Lower leg skin (tissue), 4 donors: ENCODE data around the gene CDCP1. TPM values are rescaled to one million over a fixed set of nuclear protein-coding genes. Genes with fewer than 3 reads are reported as not detected.

Source experiments
- DNase-seq, 2 donors: peaks; one replicate each; pipeline ENCODE4 v3.0.0-alpha.2; 2019; ENCODE audit warnings: low spot score in 2 of 2
- H3K4me3 ChIP-seq: fragments of 200-600 bp; sonication (generic); 2 replicates; pipeline ENCODE4 v1.5.1; 2017; ENCODE audit warnings: mild to moderate bottlenecking, low read depth; ENCODE audit not compliant: poor library complexity, severe bottlenecking
- POLR2A ChIP-seq, 2 donors: fragments of 450-650 bp; IDR thresholded peaks; one replicate each; pipeline ENCODE4 v1.6.1; 2016 to 2017; ENCODE audit warnings: antibody characterized with exemption in 2 of 2, mild to moderate bottlenecking in 1 of 2, moderate library complexity in 1 of 2
- WGBS, 2 donors: methylation state at CpG; one replicate each; pipeline ENCODE4 v1.1.5; 2018; 5-methylcytosine and 5-hydroxymethylcytosine counted together
- intact Hi-C: fragments of 100-400 bp; cut with DNase I; formaldehyde crosslinking; loops from one replicate; pipeline ENCODE4 v1.15.0; 2023; ENCODE audit warnings: low total_unique reads
- total RNA-seq, 4 donors: library from RNA; depleted of rRNA; stranded (reverse); fragments of >200 nt; gene quantifications; one replicate each; pipeline ENCODE4 v1.1.0, GENCODE V29; 2016
- TF ChIP-seq, protein P1 (sequence below), 3 donors: fragments of 450-650 bp; IDR thresholded peaks; one replicate each; pipeline ENCODE4 v1.5.1; 2016; ENCODE audit warnings: antibody characterized with exemption in 3 of 3, mild to moderate bottlenecking in 3 of 3, moderate library complexity in 2 of 3

CDCP1 gene
- total RNA-seq, 4 donors from 2014 or later, result 43.8 to 79.0 (median 57.1) TPM

DNA sequence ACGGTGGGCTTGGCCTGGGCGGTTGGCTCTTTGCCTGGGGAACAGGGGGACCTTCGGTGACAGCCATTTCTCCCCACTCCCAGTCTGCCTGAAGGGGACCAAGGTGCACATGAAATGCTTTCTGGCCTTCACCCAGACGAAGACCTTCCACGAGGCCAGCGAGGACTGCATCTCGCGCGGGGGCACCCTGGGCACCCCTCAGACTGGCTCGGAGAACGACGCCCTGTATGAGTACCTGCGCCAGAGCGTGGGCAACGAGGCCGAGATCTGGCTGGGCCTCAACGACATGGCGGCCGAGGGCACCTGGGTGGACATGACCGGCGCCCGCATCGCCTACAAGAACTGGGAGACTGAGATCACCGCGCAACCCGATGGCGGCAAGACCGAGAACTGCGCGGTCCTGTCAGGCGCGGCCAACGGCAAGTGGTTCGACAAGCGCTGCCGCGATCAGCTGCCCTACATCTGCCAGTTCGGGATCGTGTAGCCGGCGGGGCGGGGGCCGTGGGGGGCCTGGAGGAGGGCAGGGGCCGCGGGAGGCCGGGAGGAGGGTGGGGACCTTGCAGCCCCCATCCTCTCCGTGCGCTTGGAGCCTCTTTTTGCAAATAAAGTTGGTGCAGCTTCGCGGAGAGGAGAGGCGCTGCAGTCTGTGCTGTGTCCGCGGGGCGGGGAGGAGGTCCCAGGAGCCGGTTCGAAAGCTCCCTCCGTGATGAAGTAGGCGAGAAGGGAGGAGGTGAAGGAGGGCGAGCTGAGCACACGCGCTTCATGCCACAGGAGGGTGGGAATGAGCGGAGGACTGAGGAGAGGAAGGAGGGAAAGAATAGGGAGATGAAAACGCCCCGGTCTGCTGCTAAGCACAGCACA lies 110.5 kb downstream of the CDCP1 start:
- no peak overlapping the region for H3K4me3 ChIP-seq
- DNase-seq, result peak in 1 of 2 donors; percentile 91
- intact Hi-C loops, result loop anchor here (5.0 to 10.0 kb wide), 3 partner anchors 121 to 462 kb away; no protein-coding TSS in a partner anchor
- TF ChIP-seq, protein P1, sequence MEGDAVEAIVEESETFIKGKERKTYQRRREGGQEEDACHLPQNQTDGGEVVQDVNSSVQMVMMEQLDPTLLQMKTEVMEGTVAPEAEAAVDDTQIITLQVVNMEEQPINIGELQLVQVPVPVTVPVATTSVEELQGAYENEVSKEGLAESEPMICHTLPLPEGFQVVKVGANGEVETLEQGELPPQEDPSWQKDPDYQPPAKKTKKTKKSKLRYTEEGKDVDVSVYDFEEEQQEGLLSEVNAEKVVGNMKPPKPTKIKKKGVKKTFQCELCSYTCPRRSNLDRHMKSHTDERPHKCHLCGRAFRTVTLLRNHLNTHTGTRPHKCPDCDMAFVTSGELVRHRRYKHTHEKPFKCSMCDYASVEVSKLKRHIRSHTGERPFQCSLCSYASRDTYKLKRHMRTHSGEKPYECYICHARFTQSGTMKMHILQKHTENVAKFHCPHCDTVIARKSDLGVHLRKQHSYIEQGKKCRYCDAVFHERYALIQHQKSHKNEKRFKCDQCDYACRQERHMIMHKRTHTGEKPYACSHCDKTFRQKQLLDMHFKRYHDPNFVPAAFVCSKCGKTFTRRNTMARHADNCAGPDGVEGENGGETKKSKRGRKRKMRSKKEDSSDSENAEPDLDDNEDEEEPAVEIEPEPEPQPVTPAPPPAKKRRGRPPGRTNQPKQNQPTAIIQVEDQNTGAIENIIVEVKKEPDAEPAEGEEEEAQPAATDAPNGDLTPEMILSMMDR (IDR thresholded peaks at IDR 0.05), result no peak
- no peak for TF ChIP-seq POLR2A (IDR thresholded peaks at IDR 0.05)
- 24 to 49% methylated on average over 40 to 49 of the region's 64 CpGs for WGBS, 2 donors

DNA sequence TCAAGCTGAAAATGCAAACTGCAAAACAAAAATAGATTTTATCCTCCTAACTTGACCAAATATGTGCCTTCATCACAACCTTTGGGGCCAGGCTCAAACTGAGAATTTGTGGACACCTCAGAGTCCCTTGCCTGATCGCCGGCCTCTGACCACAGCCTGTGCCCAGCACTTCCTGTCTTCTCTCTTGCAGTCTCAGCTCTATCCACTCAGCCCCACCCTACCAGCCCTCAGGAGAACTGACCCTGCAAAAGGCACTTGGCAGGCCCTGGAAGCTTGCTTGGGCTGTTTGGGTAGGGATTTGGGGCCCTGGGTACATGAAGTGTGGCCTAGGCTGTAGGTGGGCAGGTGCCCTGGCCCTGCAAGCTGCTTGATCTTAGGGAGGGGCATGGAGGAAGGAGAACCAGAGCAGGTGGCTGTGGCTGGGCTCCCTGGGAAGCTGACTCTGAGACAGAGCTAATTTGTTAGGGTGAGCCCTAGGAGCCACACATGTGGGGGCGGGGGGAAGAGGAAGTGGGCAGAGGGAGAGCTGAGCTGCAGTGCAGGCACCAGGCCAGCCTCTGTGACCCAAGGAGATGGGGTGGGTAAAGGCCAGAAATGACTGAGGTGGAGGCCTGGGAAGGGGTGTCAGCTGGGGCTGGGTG lies 111.4 kb downstream of the CDCP1 start:
- peak; percentile 75 to 93 for DNase-seq
- H3K4me3 ChIP-seq, result no peak overlapping the region
- TF ChIP-seq POLR2A (IDR thresholded peaks at IDR 0.05), result no peak
- TF ChIP-seq, protein P1 (IDR thresholded peaks at IDR 0.05), result no peak
- intact Hi-C loops, result loop anchor here (5.0 to 10.0 kb wide), 3 partner anchors 120 to 463 kb away; no protein-coding TSS in a partner anchor
- 61 to 76% methylated on average over 3 of the region's 3 CpGs for WGBS, 2 donors

DNA sequence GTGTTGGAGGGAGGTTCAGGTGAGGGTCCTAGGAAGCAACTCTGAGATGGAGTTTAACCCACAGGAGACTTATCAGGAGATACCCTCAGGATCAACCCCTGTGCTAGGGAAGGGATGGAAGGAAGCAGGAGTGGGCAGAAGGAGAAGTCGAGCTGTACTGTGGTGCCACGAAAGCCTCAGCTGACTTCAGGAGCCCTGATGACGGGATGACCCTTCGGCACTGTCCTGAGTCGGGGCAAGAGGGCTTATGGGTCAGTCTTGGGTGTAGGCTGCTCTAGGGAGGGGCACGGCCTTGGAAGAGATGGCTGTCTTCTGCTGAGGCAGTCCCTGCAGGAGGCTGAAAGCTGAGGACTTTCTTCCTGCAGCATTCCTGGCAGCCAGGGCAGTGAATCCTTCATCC lies 112.4 kb downstream of the CDCP1 start:
- DNase-seq, result no peak
- no peak overlapping the region for H3K4me3 ChIP-seq
- intact Hi-C loops, result loop anchor here (10.0 kb wide), 1 partner anchor 119 kb away; no protein-coding TSS in a partner anchor
- TF ChIP-seq, protein P1 (IDR thresholded peaks at IDR 0.05), result no peak
- TF ChIP-seq POLR2A (IDR thresholded peaks at IDR 0.05), result no peak
- WGBS, 2 donors, result 57 to 62% methylated on average over 6 of the region's 6 CpGs

Other genes with a start within 250 kb of the CDCP1 start
- 100 to 1,000 TPM; 146 to 177 (median 159) TPM for gene ZDHHC3, start 170.2 kb downstream of the CDCP1 start, total RNA-seq
- 100 to 1,000 TPM in 3 of 4 donors, 10 to 100 TPM in 1; 77.4 to 178 (median 133) TPM for gene EXOSC7, start 170.1 kb downstream of the CDCP1 start, total RNA-seq
- gene CLEC3B, start 120.1 kb downstream of the CDCP1 start, total RNA-seq, result 100 to 1,000 TPM in 1 of 4 donors, 10 to 100 TPM in 3; 15.0 to 113 (median 29.8) TPM
- 1 to 10 TPM in 3 of 4 donors, under 1 TPM in 1; 0.88 to 4.2 (median 2.7) TPM for gene TMEM158, start 79.9 kb upstream of the CDCP1 start, total RNA-seq
- 10 to 100 TPM; 11.7 to 17.1 (median 15.5) TPM for gene LARS2, start 242.2 kb upstream of the CDCP1 start, total RNA-seq